ENCODE measurements around the gene FAM170B. TPM values are rescaled to one million over a fixed set of nuclear protein-coding genes. Genes with fewer than 3 reads are reported as not detected.

FAM170B gene
- total and polyA plus RNA-seq, 9 of the 15 experiments (the other 6 are each of a cell fraction or from before 2014, with no cell fraction given) = 0.11 to 0.21 TPM; not detected in 7

DNA sequence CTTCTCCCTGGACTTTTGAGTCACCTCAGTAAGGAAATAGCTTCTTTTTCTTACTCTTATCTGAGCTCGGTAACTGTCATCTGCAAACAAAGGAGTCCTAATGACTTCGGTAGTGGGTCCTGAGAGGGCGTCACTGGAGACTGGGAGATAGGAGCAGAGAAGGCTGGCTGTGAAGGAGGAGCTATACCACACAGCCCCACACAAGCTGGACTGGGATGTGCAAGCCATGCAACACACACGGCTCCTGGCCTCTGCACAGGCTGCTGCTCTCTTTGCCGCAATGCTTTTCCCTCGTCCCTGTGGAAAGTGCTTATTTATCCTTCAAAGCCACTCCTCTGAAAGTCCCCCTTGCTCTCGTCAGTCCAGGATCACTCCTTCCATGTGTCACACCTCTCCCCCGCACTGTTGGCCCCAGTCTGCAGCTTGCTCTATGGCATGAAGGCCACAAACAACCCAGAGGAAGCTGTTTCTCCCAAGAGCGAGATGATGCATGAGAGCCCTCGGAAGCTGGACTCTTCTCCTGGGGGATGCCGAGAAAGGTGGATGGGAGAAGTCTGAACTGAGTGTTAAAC lies 39.5 kb upstream of the FAM170B start (continued):
- TF ChIP-seq, protein P1, sequence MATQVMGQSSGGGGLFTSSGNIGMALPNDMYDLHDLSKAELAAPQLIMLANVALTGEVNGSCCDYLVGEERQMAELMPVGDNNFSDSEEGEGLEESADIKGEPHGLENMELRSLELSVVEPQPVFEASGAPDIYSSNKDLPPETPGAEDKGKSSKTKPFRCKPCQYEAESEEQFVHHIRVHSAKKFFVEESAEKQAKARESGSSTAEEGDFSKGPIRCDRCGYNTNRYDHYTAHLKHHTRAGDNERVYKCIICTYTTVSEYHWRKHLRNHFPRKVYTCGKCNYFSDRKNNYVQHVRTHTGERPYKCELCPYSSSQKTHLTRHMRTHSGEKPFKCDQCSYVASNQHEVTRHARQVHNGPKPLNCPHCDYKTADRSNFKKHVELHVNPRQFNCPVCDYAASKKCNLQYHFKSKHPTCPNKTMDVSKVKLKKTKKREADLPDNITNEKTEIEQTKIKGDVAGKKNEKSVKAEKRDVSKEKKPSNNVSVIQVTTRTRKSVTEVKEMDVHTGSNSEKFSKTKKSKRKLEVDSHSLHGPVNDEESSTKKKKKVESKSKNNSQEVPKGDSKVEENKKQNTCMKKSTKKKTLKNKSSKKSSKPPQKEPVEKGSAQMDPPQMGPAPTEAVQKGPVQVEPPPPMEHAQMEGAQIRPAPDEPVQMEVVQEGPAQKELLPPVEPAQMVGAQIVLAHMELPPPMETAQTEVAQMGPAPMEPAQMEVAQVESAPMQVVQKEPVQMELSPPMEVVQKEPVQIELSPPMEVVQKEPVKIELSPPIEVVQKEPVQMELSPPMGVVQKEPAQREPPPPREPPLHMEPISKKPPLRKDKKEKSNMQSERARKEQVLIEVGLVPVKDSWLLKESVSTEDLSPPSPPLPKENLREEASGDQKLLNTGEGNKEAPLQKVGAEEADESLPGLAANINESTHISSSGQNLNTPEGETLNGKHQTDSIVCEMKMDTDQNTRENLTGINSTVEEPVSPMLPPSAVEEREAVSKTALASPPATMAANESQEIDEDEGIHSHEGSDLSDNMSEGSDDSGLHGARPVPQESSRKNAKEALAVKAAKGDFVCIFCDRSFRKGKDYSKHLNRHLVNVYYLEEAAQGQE (IDR thresholded peaks at IDR 0.05; ENCODE audit: borderline replicate concordance) = 0 out of 2 replicates have a peak, but pooled peaks have one; percentile 26
- TF ChIP-seq, protein P1 (CRISPR knock-in tag; IDR thresholded peaks at IDR 0.05; ENCODE audit: low read depth) = no peak
- TF ChIP-seq RAD51 (IDR thresholded peaks at IDR 0.05; ENCODE audit: borderline replicate concordance, low read depth) (no peak), KDM4B (IDR thresholded peaks at IDR 0.05; ENCODE audit: borderline replicate concordance in 2 of 2, low read depth in 1 of 2) (peak in 1 of 2 experiments; percentile 29; a peak in 1 of 4 replicates), ZNF224 (CRISPR knock-in tag; IDR thresholded peaks at IDR 0.05) (0 out of 2 replicates have a peak, but pooled peaks have one; percentile 49), ZNF316 (IDR thresholded peaks at IDR 0.05) (0 out of 2 replicates have a peak, but pooled peaks have one; percentile 20), NFIC (IDR thresholded peaks at IDR 0.05) (0 out of 2 replicates have a peak, but pooled peaks have one; percentile 12), ZNF263 (CRISPR knock-in tag; IDR thresholded peaks at IDR 0.05; ENCODE audit: borderline replicate concordance) (no peak), ZKSCAN3 (CRISPR knock-in tag; IDR thresholded peaks at IDR 0.05) (no peak), MYNN (IDR thresholded peaks at IDR 0.05) (peak; percentile 49; the same call in 1 of the 2 replicates), MYNN (CRISPR knock-in tag; IDR thresholded peaks at IDR 0.05) (no peak), BRF1 (IDR thresholded peaks at IDR 0.05; ENCODE audit: borderline replicate concordance, extremely low read depth, insufficient read length) (no peak), ZNF133 (CRISPR knock-in tag; IDR thresholded peaks at IDR 0.05) (no peak), ZNF79 (CRISPR knock-in tag; IDR thresholded peaks at IDR 0.05; ENCODE audit: low read depth) (no peak), TARDBP (IDR thresholded peaks at IDR 0.05) (no peak)
- TF ChIP-seq, protein P2, sequence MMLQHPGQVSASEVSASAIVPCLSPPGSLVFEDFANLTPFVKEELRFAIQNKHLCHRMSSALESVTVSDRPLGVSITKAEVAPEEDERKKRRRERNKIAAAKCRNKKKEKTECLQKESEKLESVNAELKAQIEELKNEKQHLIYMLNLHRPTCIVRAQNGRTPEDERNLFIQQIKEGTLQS (IDR thresholded peaks at IDR 0.05) = peak; percentile 26; the same call in 1 of the 2 replicates
- TF ChIP-seq, protein P2 (CRISPR knock-in tag; conservative IDR thresholded peaks at IDR 0.05) = no peak
- TF ChIP-seq, protein P3, sequence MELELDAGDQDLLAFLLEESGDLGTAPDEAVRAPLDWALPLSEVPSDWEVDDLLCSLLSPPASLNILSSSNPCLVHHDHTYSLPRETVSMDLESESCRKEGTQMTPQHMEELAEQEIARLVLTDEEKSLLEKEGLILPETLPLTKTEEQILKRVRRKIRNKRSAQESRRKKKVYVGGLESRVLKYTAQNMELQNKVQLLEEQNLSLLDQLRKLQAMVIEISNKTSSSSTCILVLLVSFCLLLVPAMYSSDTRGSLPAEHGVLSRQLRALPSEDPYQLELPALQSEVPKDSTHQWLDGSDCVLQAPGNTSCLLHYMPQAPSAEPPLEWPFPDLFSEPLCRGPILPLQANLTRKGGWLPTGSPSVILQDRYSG (tag; conservative IDR thresholded peaks at IDR 0.05; ENCODE audit: low read depth) = peak; percentile 58; the same call in 1 of the 2 replicates
- TF ChIP-seq, protein P4, sequence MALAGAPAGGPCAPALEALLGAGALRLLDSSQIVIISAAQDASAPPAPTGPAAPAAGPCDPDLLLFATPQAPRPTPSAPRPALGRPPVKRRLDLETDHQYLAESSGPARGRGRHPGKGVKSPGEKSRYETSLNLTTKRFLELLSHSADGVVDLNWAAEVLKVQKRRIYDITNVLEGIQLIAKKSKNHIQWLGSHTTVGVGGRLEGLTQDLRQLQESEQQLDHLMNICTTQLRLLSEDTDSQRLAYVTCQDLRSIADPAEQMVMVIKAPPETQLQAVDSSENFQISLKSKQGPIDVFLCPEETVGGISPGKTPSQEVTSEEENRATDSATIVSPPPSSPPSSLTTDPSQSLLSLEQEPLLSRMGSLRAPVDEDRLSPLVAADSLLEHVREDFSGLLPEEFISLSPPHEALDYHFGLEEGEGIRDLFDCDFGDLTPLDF (CRISPR knock-in tag; IDR thresholded peaks at IDR 0.05) = no peak

Data from K562 (cell line).